SU-DHL-6 (cell line): ENCODE data around the gene PATE2.

Experiments
- CTCF ChIP-seq: fragments of 200-600 bp; sonication (generic); IDR thresholded peaks from one replicate; pipeline ENCODE4 v1.5.1; 2017; ENCODE audit warnings: antibody characterized with exemption, mild to moderate bottlenecking, low read length, moderate library complexity; ENCODE audit not compliant: insufficient read depth, poor library complexity, severe bottlenecking
- EZH2phosphoT487 ChIP-seq: fragments of 200-600 bp; sonication (generic), shearing (Covaris generic); conservative IDR thresholded peaks from 2 replicates; pipeline ENCODE4 v1.6.1; 2018; ENCODE audit warnings: mild to moderate bottlenecking, antibody characterized with exemption, low read length, moderate library complexity, mixed read lengths

GRCh38 chr11:125802387-125802786 lies 23.8 kb upstream of the PATE2 start:
- TF ChIP-seq CTCF (no peak), EZH2phosphoT487 (no peak)
